SK-N-SH (cell line): ENCODE measurements around the gene LRRC46. TPM values are rescaled to one million over a fixed set of nuclear protein-coding genes. Genes with fewer than 3 reads are reported as not detected.

Source experiments
- CTCF ChIA-PET: fragments of 300-600, 350-600 bp; formaldehyde crosslinking; extraction: SDS; loops from one replicate; lab custom pipeline; 2021; lab: Yijun Ruan, JAX
- POLR2A ChIA-PET: fragments of 350-600 bp; sonication (Branson Sonifier 250); formaldehyde crosslinking; extraction: SDS; loops from one replicate; lab custom pipeline; 2020; ENCODE audit warnings: antibody characterized with exemption, inconsistent platforms; lab: Yijun Ruan, JAX
- DNase-seq: peaks from one replicate; pipeline ENCODE4 v3.0.0; 2012
- H2AFZ ChIP-seq: fragments of 200-600 bp; sonication (generic); 2 replicates; pipeline ENCODE4 v1.8.1; 2016; ENCODE audit warnings: antibody characterized with exemption, mild to moderate bottlenecking, low read depth
- H3F3A ChIP-seq: fragments of 200-600 bp; sonication (generic); replicated peaks from 2 replicates; pipeline ENCODE3; 2016; ENCODE audit warnings: antibody characterized with exemption, mild to moderate bottlenecking; ENCODE audit not compliant: insufficient read depth
- H3K27ac ChIP-seq, 2 experiments: fragments of 200-500 bp in 1 of 2; fragments of 200-600 bp in 1 of 2; sonication (Bioruptor generic) in 1 of 2; sonication (generic), shearing (Covaris generic) in 1 of 2; 2 replicates each; pipeline versions ENCODE4 v1.5.1 to v1.6.1; 2014 to 2016; ENCODE audit warnings: low read depth in 2 of 2, inconsistent platforms in 1 of 2, low read length in 1 of 2, mild to moderate bottlenecking in 1 of 2, mixed read lengths in 1 of 2
- H3K27me3 ChIP-seq: fragments of 200-600 bp; sonication (generic), shearing (Covaris generic); 2 replicates; pipeline ENCODE4 v1.6.1; 2016; ENCODE audit warnings: mixed run types; ENCODE audit not compliant: insufficient read depth
- H3K36me3 ChIP-seq, 2 experiments: fragments of 200-500 bp in 1 of 2; fragments of 200-600 bp in 1 of 2; sonication (Bioruptor generic) in 1 of 2; sonication (generic) in 1 of 2; replicated peaks in 1 of 2; 2 replicates each; pipeline versions ENCODE3 to v1.5.1; 2014 to 2016; ENCODE audit warnings: low read length in 1 of 2, mild to moderate bottlenecking in 1 of 2; ENCODE audit not compliant: insufficient read depth in 2 of 2, control insufficient read depth in 1 of 2
- H3K4me1 ChIP-seq, 2 experiments: fragments of 200-500 bp in 1 of 2; fragments of 200-600 bp in 1 of 2; sonication (Bioruptor generic) in 1 of 2; sonication (generic), shearing (Covaris generic) in 1 of 2; 2 replicates each; pipeline versions ENCODE4 v1.5.1 to v1.6.1; 2014 to 2016; ENCODE audit warnings: low read depth in 1 of 2, low read length in 1 of 2, mixed run types in 1 of 2; ENCODE audit not compliant: insufficient read depth in 2 of 2, control insufficient read depth in 1 of 2
- H3K4me2 ChIP-seq: fragments of 200-600 bp; sonication (generic), shearing (Covaris generic); 2 replicates; pipeline ENCODE4 v1.6.1; 2017; ENCODE audit warnings: mixed run types
- H3K4me3 ChIP-seq, 2 experiments: fragments of 200-500 bp in 1 of 2; fragments of 200-600 bp in 1 of 2; sonication (Bioruptor generic) in 1 of 2; sonication (generic), shearing (Covaris generic) in 1 of 2; 2 replicates each; pipeline versions ENCODE4 v1.5.1 to v1.8.1; 2014 to 2016; ENCODE audit warnings: low read depth in 2 of 2, inconsistent platforms in 1 of 2, low read length in 1 of 2, mild to moderate bottlenecking in 1 of 2, mixed read lengths in 1 of 2, moderate library complexity in 1 of 2
- H3K79me2 ChIP-seq: fragments of 200-600 bp; sonication (generic); 2 replicates; pipeline ENCODE4 v1.8.1; 2017; ENCODE audit warnings: mild to moderate bottlenecking; ENCODE audit not compliant: insufficient read depth
- H3K9ac ChIP-seq: fragments of 200-600 bp; sonication (generic); 2 replicates; pipeline ENCODE4 v1.6.1; 2017; ENCODE audit warnings: mixed run types
- H3K9me2 ChIP-seq: fragments of 200-600 bp; sonication (generic); 2 replicates; pipeline ENCODE4 v1.6.1; 2017; ENCODE audit warnings: mixed run types
- H3K9me3 ChIP-seq: fragments of 200-600 bp; sonication (generic); 2 replicates; pipeline ENCODE4 v1.6.1; 2017; ENCODE audit warnings: mixed run types, mild to moderate bottlenecking, moderate library complexity
- H4K20me1 ChIP-seq: fragments of 200-600 bp; sonication (generic); 2 replicates; pipeline ENCODE4 v1.6.1; 2017; ENCODE audit warnings: mild to moderate bottlenecking, mixed run types; ENCODE audit not compliant: insufficient read depth
- ELF1 ChIP-seq: IDR thresholded peaks from 2 replicates; pipeline ENCODE4 v1.4.0; 2012
- EZH2phosphoT487 ChIP-seq: fragments of 200-600 bp; sonication (generic); IDR thresholded peaks from 2 replicates; pipeline ENCODE4 v1.6.1; 2017; ENCODE audit warnings: low read depth, mixed run types, mild to moderate bottlenecking, antibody characterized with exemption, moderate library complexity, borderline replicate concordance
- FOSL2 ChIP-seq: IDR thresholded peaks from 2 replicates; pipeline ENCODE4 v1.4.0; 2012; ENCODE audit warnings: low read depth, mild to moderate bottlenecking, moderate library complexity, borderline replicate concordance
- FOXJ3 ChIP-seq: sonication (generic); formaldehyde crosslinking; IDR thresholded peaks from 2 replicates; pipeline ENCODE4 v1.5.1; 2020; ENCODE audit warnings: mild to moderate bottlenecking, missing genetic modification reagents
- JUND ChIP-seq: IDR thresholded peaks from 2 replicates; pipeline ENCODE4 v1.4.0; 2012
- MEF2A ChIP-seq: IDR thresholded peaks from 2 replicates; pipeline ENCODE4 v1.4.0; 2012; ENCODE audit warnings: low read depth, borderline replicate concordance
- NRF1 ChIP-seq: IDR thresholded peaks from 2 replicates; pipeline ENCODE4 v1.6.1; 2012; ENCODE audit warnings: low read depth, mild to moderate bottlenecking, low read length
- PBX3 ChIP-seq: IDR thresholded peaks from 2 replicates; pipeline ENCODE4; 2012
- POLR2AphosphoS5 ChIP-seq: IDR thresholded peaks from 2 replicates; pipeline ENCODE4 v1.6.1; 2012; ENCODE audit warnings: low read depth, low read length
- RCOR1 ChIP-seq: fragments of 150-350 bp; IDR thresholded peaks from 2 replicates; pipeline ENCODE4 v1.6.1; 2017; ENCODE audit warnings: antibody characterized with exemption, low read length
- REST ChIP-seq: IDR thresholded peaks from 2 replicates; pipeline ENCODE4 v1.6.1; 2012; ENCODE audit warnings: mild to moderate bottlenecking, low read depth, low read length, moderate library complexity
- RFX5 ChIP-seq: IDR thresholded peaks from 2 replicates; pipeline ENCODE4 v1.6.1; 2012; ENCODE audit warnings: mild to moderate bottlenecking, improper control_type of control experiment, low read length
- RXRA ChIP-seq: IDR thresholded peaks from 2 replicates; pipeline ENCODE4 v1.4.0; 2012; ENCODE audit warnings: low read depth, mild to moderate bottlenecking, borderline replicate concordance
- SIN3A ChIP-seq: IDR thresholded peaks from 2 replicates; pipeline ENCODE4 v1.6.1; 2012; ENCODE audit warnings: low read depth, mild to moderate bottlenecking, low read length, moderate library complexity, borderline replicate concordance
- SMC3 ChIP-seq: IDR thresholded peaks from 2 replicates; pipeline ENCODE4 v1.6.1; 2012; ENCODE audit warnings: low read depth, low read length, improper control_type of control experiment
- TAF1 ChIP-seq: IDR thresholded peaks from 2 replicates; pipeline ENCODE4 v1.6.1; 2012; ENCODE audit warnings: low read depth, mild to moderate bottlenecking, low read length, moderate library complexity, borderline replicate concordance
- TCF12 ChIP-seq: IDR thresholded peaks from 2 replicates; pipeline ENCODE4 v1.4.0; 2012
- USF2 ChIP-seq: fragments of 150-350 bp; IDR thresholded peaks from 2 replicates; pipeline ENCODE4 v1.6.1; 2017; ENCODE audit warnings: antibody characterized with exemption, low read length, low read depth, borderline replicate concordance
- WGBS: methylation state at CpG from one replicate; pipeline ENCODE4 v1.1.6; 2017; ENCODE audit warnings: low lambda C conversion rate; 5-methylcytosine and 5-hydroxymethylcytosine counted together
- polyA plus RNA-seq, 3 experiments: library from polyadenylated mRNA; depleted of rRNA; stranded (reverse); fragments of >200 nt; gene quantifications; 2 replicates each; pipeline ENCODE4 v1.2.3, GENCODE V29; 2012
- TF ChIP-seq, protein P1 (sequence below): fragments of 200-600 bp; sonication (generic); IDR thresholded peaks from 2 replicates; pipeline ENCODE4 v1.6.1; 2017; ENCODE audit warnings: antibody characterized with exemption, mild to moderate bottlenecking, moderate library complexity

The LRRC46 gene
- polyA plus RNA-seq, 1 of the 3 experiments (the other 2 are of a cell fraction): 1.6 TPM

GRCh38 chr17:47812146-47812920, 19.1 kb upstream of the LRRC46 start:
- Histone ChIP-seq H3K27ac (no peak overlapping the region), H3K4me2 (no peak overlapping the region), H3K27me3 (no peaks in the 10 kb centered on the region), H3K9me2 (no peaks in the 10 kb centered on the region), H3F3A (peaks cover 5% of the 10 kb centered on the region), H3K4me3 (no peak overlapping the region), H3K79me2 (no peaks in the 10 kb centered on the region), H4K20me1 (0 out of 2 replicates have a peak, but pooled peaks cover 6% of the 10 kb centered on the region), H3K9me3 (no peaks in the 10 kb centered on the region), H2AFZ (no peak overlapping the region), H3K36me3 (peaks cover 9 to 76% of the 10 kb centered on the region in 2 experiments), H3K9ac (no peak overlapping the region), H3K4me1 (no peaks in the 10 kb centered on the region)
- ChIA-PET POLR2A (no interaction called here), CTCF (no interaction called here)
- TF ChIP-seq USF2 (no peak), POLR2AphosphoS5 (no peak), TCF12 (no peak), RFX5 (no peak), EZH2phosphoT487 (no peak), FOSL2 (no peak), SIN3A (no peak), TAF1 (no peak), ELF1 (no peak), MEF2A (no peak), RCOR1 (no peak), NRF1 (no peak), REST (no peak), PBX3 (no peak), JUND (no peak), FOXJ3 (CRISPR knock-in tag) (no peak), RXRA (no peak), SMC3 (no peak)
- TF ChIP-seq, protein P1, sequence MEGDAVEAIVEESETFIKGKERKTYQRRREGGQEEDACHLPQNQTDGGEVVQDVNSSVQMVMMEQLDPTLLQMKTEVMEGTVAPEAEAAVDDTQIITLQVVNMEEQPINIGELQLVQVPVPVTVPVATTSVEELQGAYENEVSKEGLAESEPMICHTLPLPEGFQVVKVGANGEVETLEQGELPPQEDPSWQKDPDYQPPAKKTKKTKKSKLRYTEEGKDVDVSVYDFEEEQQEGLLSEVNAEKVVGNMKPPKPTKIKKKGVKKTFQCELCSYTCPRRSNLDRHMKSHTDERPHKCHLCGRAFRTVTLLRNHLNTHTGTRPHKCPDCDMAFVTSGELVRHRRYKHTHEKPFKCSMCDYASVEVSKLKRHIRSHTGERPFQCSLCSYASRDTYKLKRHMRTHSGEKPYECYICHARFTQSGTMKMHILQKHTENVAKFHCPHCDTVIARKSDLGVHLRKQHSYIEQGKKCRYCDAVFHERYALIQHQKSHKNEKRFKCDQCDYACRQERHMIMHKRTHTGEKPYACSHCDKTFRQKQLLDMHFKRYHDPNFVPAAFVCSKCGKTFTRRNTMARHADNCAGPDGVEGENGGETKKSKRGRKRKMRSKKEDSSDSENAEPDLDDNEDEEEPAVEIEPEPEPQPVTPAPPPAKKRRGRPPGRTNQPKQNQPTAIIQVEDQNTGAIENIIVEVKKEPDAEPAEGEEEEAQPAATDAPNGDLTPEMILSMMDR: no peak
- WGBS: 89% methylated on average over 18 of the region's 18 CpGs
- peak; percentile 17 for DNase-seq
